Gastroesophageal sphincter (tissue), 3 donors: ENCODE results near the gene CIITA.

Source experiments
- EP300 ChIP-seq: sonication (generic); formaldehyde crosslinking; IDR thresholded peaks from one replicate; pipeline ENCODE4 v1.6.1; 2017; ENCODE audit warnings: antibody characterized with exemption, mild to moderate bottlenecking
- POLR2A ChIP-seq, 2 donors: fragments of 450-650 bp; IDR thresholded peaks; one replicate each; pipeline ENCODE4 v1.6.1; 2017; ENCODE audit warnings: antibody characterized with exemption in 2 of 2, mild to moderate bottlenecking in 2 of 2, moderate library complexity in 1 of 2
- POLR2AphosphoS5 ChIP-seq: sonication (generic); formaldehyde crosslinking; IDR thresholded peaks from one replicate; pipeline ENCODE4 v1.6.1; 2017; ENCODE audit warnings: antibody characterized with exemption
- TF ChIP-seq, protein P1 (sequence below), 4 experiments: fragments of 200-600 bp in 2 of 4; fragments of 450-650 bp in 2 of 4; sonication (generic) in 1 of 4; IDR thresholded peaks; one replicate each; pipeline ENCODE4 v1.5.1; 2017 to 2019; ENCODE audit warnings: antibody characterized with exemption in 4 of 4, mild to moderate bottlenecking in 2 of 4, moderate library complexity in 2 of 4

DNA sequence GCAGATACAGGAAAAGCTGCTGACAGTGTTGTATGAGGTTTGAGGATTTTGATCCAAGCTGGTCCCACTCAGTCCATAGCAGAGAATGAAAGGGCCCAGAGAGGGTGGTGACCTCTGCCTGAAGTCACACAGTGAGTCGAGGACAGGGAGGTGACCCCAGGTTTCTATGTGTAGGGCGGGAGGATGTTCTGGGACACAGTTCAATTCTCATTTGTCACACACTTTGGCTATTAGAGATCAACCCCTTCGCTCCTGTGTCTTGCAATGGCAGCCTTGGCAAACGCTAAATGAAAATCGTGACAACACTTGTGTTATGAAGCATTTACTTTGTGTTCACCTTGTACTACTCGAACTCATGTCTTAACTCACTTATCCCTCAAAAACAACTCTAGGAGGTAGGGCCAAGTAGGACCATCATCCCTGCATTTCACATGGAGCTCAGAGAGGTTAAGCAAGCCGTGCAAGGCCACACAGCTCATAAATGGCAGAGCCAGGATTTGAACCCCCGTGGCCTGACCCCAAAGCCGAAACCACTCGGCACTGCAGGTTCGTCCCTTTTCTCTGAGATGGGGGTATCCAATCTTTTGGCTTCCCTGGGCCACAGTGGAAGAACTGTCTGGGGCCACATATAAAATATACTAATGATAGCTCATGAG is 55.1 kb downstream of the CIITA start:
- no peak for TF ChIP-seq POLR2A (IDR thresholded peaks at IDR 0.05)
- TF ChIP-seq, protein P1, sequence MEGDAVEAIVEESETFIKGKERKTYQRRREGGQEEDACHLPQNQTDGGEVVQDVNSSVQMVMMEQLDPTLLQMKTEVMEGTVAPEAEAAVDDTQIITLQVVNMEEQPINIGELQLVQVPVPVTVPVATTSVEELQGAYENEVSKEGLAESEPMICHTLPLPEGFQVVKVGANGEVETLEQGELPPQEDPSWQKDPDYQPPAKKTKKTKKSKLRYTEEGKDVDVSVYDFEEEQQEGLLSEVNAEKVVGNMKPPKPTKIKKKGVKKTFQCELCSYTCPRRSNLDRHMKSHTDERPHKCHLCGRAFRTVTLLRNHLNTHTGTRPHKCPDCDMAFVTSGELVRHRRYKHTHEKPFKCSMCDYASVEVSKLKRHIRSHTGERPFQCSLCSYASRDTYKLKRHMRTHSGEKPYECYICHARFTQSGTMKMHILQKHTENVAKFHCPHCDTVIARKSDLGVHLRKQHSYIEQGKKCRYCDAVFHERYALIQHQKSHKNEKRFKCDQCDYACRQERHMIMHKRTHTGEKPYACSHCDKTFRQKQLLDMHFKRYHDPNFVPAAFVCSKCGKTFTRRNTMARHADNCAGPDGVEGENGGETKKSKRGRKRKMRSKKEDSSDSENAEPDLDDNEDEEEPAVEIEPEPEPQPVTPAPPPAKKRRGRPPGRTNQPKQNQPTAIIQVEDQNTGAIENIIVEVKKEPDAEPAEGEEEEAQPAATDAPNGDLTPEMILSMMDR (IDR thresholded peaks at IDR 0.05) = no peak
- no peak for TF ChIP-seq POLR2AphosphoS5
- TF ChIP-seq EP300 = no peak
